GM12878 (cell line): ENCODE results near the gene PDS5A. TPM values are rescaled to one million over a fixed set of nuclear protein-coding genes. Genes with fewer than 3 reads are reported as not detected.

Source experiments
- ATF3 ChIP-seq: IDR thresholded peaks from 2 replicates; pipeline ENCODE4 v1.6.1; 2011; ENCODE audit warnings: low read depth, mild to moderate bottlenecking, low read length, moderate library complexity, borderline replicate concordance; ENCODE audit errors: extremely low read depth
- BHLHE40 ChIP-seq, 2 experiments: fragments of 450-650 bp in 1 of 2; IDR thresholded peaks; 2 replicates each; pipeline ENCODE4 v1.6.1; 2011 to 2017; ENCODE audit warnings: low read depth in 2 of 2, borderline replicate concordance in 1 of 2, improper control_type of control experiment in 1 of 2, low read length in 1 of 2, mild to moderate bottlenecking in 1 of 2
- CBX5 ChIP-seq: sonication (generic); IDR thresholded peaks from 2 replicates; pipeline ENCODE4 v1.6.1; 2016; ENCODE audit warnings: low read depth, moderate library complexity, mild to moderate bottlenecking, inconsistent platforms
- CREB1 ChIP-seq: IDR thresholded peaks from 2 replicates; pipeline ENCODE4 v1.6.1; 2012; ENCODE audit warnings: low read depth, mild to moderate bottlenecking, inconsistent platforms
- DPF2 ChIP-seq: fragments of 450-650 bp; IDR thresholded peaks from 2 replicates; pipeline ENCODE4 v1.6.1; 2017; ENCODE audit warnings: mild to moderate bottlenecking
- ELK1 ChIP-seq: IDR thresholded peaks from 2 replicates; pipeline ENCODE4 v1.6.1; 2012; ENCODE audit warnings: low read depth, low read length, improper control_type of control experiment
- HDAC2 ChIP-seq: fragments of 200-600 bp; sonication (generic); IDR thresholded peaks from 2 replicates; pipeline ENCODE4 v1.6.1; 2017
- HDAC6 ChIP-seq: fragments of 200-600 bp; sonication (generic); IDR thresholded peaks from one replicate; pipeline ENCODE4 v1.8.0; 2017; ENCODE audit warnings: antibody characterized with exemption; ENCODE audit not compliant: unreplicated experiment
- IKZF2 ChIP-seq, 2 experiments: fragments of 450-650 bp; IDR thresholded peaks; 2 replicates each; pipeline ENCODE4 v1.6.1; 2017; ENCODE audit warnings: mild to moderate bottlenecking in 2 of 2, moderate library complexity in 2 of 2
- IRF3 ChIP-seq: fragments of 450-650 bp; IDR thresholded peaks from 2 replicates; pipeline ENCODE4 v1.6.1; 2014; ENCODE audit warnings: mild to moderate bottlenecking
- JUND ChIP-seq: IDR thresholded peaks from 2 replicates; pipeline ENCODE4 v1.6.1; 2012; ENCODE audit warnings: low read depth, mild to moderate bottlenecking, low read length, improper control_type of control experiment, moderate library complexity
- MEF2A ChIP-seq: IDR thresholded peaks from 2 replicates; pipeline ENCODE4 v1.6.1; 2011; ENCODE audit warnings: low read depth, mild to moderate bottlenecking, low read length, moderate library complexity; ENCODE audit not compliant: insufficient read depth
- POLR2AphosphoS2 ChIP-seq: IDR thresholded peaks from 2 replicates; pipeline ENCODE4 v1.6.1; 2011; ENCODE audit warnings: low read depth, mild to moderate bottlenecking, low read length, improper control_type of control experiment, moderate library complexity
- POLR2AphosphoS5 ChIP-seq: IDR thresholded peaks from 2 replicates; pipeline ENCODE4 v1.6.1; 2011; ENCODE audit warnings: mild to moderate bottlenecking, low read length, inconsistent platforms
- SREBF1 ChIP-seq: IDR thresholded peaks from 2 replicates; pipeline ENCODE4 v1.6.1; 2012; ENCODE audit warnings: mild to moderate bottlenecking, low read length
- STAT1 ChIP-seq: fragments of 450-650 bp; conservative IDR thresholded peaks from 2 replicates; pipeline ENCODE4 v1.6.1; 2014; ENCODE audit warnings: antibody characterized with exemption, mild to moderate bottlenecking
- SUPT20H ChIP-seq: IDR thresholded peaks from 2 replicates; pipeline ENCODE4 v1.6.1; 2011; ENCODE audit warnings: low read depth, mild to moderate bottlenecking, low read length, moderate library complexity, borderline replicate concordance; ENCODE audit not compliant: control insufficient read depth
- TCF12 ChIP-seq: IDR thresholded peaks from 2 replicates; pipeline ENCODE4 v1.6.1; 2011; ENCODE audit warnings: low read depth, mild to moderate bottlenecking, low read length
- ZNF207 ChIP-seq: fragments of 450-650 bp; IDR thresholded peaks from 2 replicates; pipeline ENCODE4 v1.6.1; 2014; ENCODE audit warnings: antibody characterized with exemption, mild to moderate bottlenecking, borderline replicate concordance
- ZNF217 ChIP-seq: fragments of 450-650 bp; IDR thresholded peaks from 2 replicates; pipeline ENCODE4 v1.6.1; 2017; ENCODE audit warnings: antibody characterized with exemption, mild to moderate bottlenecking
- ZNF592 ChIP-seq: fragments of 450-650 bp; IDR thresholded peaks from 2 replicates; pipeline ENCODE4 v1.6.1; 2017; ENCODE audit warnings: mild to moderate bottlenecking, moderate library complexity
- polyA plus RNA-seq, 11 experiments: library from polyadenylated mRNA; depleted of rRNA in 4 of 11; unstranded in 6 of 11; stranded (reverse) in 5 of 11; fragments of >200 nt; fragmentation: Nextera tagmentation in 4 of 11; fragmentation: Illumina TruSeq in 1 of 11; extraction: Ambion mirVana in 4 of 11; extraction: Trizol in 1 of 11; gene quantifications; 1 replicate in 1 of 11; 2 replicates in 10 of 11; pipeline versions ENCODE4 v1.2.1 to v1.2.3, GENCODE V29; 2011 to 2016; ENCODE audit warnings: inconsistent platforms in 2 of 11, missing spikeins in 2 of 11, low read depth in 1 of 11
- total RNA-seq, 4 experiments: library from RNA; depleted of rRNA in 3 of 4; stranded (reverse); fragments of >200 nt in 3 of 4; fragmentation: Illumina TruSeq in 1 of 4; extraction: Trizol in 1 of 4; gene quantifications; 2 replicates each; pipeline versions ENCODE4 v1.2.1 to v1.2.3, GENCODE V29; 2013 to 2021

The PDS5A gene
- total and polyA plus RNA-seq, 10 of the 15 experiments (the other 5 are each of a cell fraction or from before 2014, with no cell fraction given): 13.7 to 69.7 (median 52.3) TPM

- TF ChIP-seq ZNF592 (peak; percentile 89; the same call in 1 of the 2 replicates), HDAC2 (no peak), POLR2AphosphoS5 (peak; percentile 69), ELK1 (no peak), SUPT20H (no peak), SREBF1 (no peak), IKZF2 (IDR thresholded peaks at IDR 0.05) (peak; percentile 10 to 33; a peak in 2 of 4 replicates), POLR2AphosphoS2 (no peak), BHLHE40 (IDR thresholded peaks at IDR 0.05; ENCODE audit: borderline replicate concordance in 1 of 2, low read depth in 2 of 2, low read length in 1 of 2) (peak; percentile 93 to 99), STAT1 (peak; percentile 87; the same call in 1 of the 2 replicates), ZNF217 (peak; percentile 74; the same call in 1 of the 2 replicates), IRF3 (0 out of 2 replicates have a peak, but pooled peaks have one; percentile 27), TCF12 (no peak), CREB1 (peak; percentile 61; the same call in 1 of the 2 replicates), ATF3 (no peak), DPF2 (peak; percentile 82), HDAC6 (no peak), JUND (no peak), CBX5 (peak; percentile 83; the same call in 1 of the 2 replicates), ZNF207 (peak; percentile 83; the same call in 1 of the 2 replicates), MEF2A (no peak)
Observed at GRCh38 chr4:39977489-39978377, at the start of gene PDS5A (continued).
